Kidney capillary endothelial cell (primary cell): ENCODE data around the gene NELL1.
"Not testable (repeated sequence)": the region's sequence is repeated elsewhere in the genome, so short reads cannot be mapped to it uniquely, and the experiment has no call there.

Source experiments
- DNase-seq: peaks from one replicate; pipeline ENCODE4 v3.0.0-alpha.2; 2018; ENCODE audit warnings: low spot score

NELL1 gene

GRCh38 chr11:21110415-21110814 lies 441.0 kb downstream of the NELL1 start:
- no peak for DNase-seq

GRCh38 chr11:21113876-21114275 lies 444.5 kb downstream of the NELL1 start:
- no peak for DNase-seq

GRCh38 chr11:21116009-21116408 lies 446.6 kb downstream of the NELL1 start:
- DNase-seq = no peak

GRCh38 chr11:21119411-21119810 lies 450.0 kb downstream of the NELL1 start:
- no peak for DNase-seq

- DNase-seq = no peak
Measured at GRCh38 chr11:21121991-21122390, 452.6 kb downstream of the NELL1 start.

- DNase-seq = no peak
Measured at GRCh38 chr11:21122523-21122922, 453.1 kb downstream of the NELL1 start.

- DNase-seq = no peak
Measured at GRCh38 chr11:21132146-21132720, 462.8 kb downstream of the NELL1 start.

GRCh38 chr11:21133244-21133643 lies 463.9 kb downstream of the NELL1 start:
- DNase-seq = no peak

- DNase-seq = no peak
Measured at GRCh38 chr11:21133722-21134121, 464.3 kb downstream of the NELL1 start.

GRCh38 chr11:21137803-21138202 lies 468.4 kb downstream of the NELL1 start:
- DNase-seq = no peak

- DNase-seq = not testable (repeated sequence)
Measured at GRCh38 chr11:21141557-21141956, 472.2 kb downstream of the NELL1 start.

- no peak for DNase-seq
Measured at GRCh38 chr11:21142007-21142406, 472.6 kb downstream of the NELL1 start.

GRCh38 chr11:21144531-21144930 lies 475.1 kb downstream of the NELL1 start:
- no peak for DNase-seq

GRCh38 chr11:21148376-21148775 lies 479.0 kb downstream of the NELL1 start:
- DNase-seq = no peak

- DNase-seq = no peak
Measured at GRCh38 chr11:21160140-21160539, 490.8 kb downstream of the NELL1 start.

- DNase-seq = no peak
Measured at GRCh38 chr11:21169639-21170038, 500.3 kb downstream of the NELL1 start.

- DNase-seq = no peak
Measured at GRCh38 chr11:21173476-21173875, 504.1 kb downstream of the NELL1 start.

GRCh38 chr11:21174781-21175180 lies 505.4 kb downstream of the NELL1 start:
- no peak for DNase-seq

- no peak for DNase-seq
Measured at GRCh38 chr11:21177379-21177778, 508.0 kb downstream of the NELL1 start.

- no peak for DNase-seq
Measured at GRCh38 chr11:21179770-21180169, 510.4 kb downstream of the NELL1 start.

- no peak for DNase-seq
Measured at GRCh38 chr11:21180182-21180581, 510.8 kb downstream of the NELL1 start.

- DNase-seq = no peak
Measured at GRCh38 chr11:21185959-21186358, 516.6 kb downstream of the NELL1 start.

- no peak for DNase-seq
Measured at GRCh38 chr11:21190181-21190580, 520.8 kb downstream of the NELL1 start.

- DNase-seq = no peak
Measured at GRCh38 chr11:21195995-21196394, 526.6 kb downstream of the NELL1 start.

- no peak for DNase-seq
Measured at GRCh38 chr11:21198498-21198897, 529.1 kb downstream of the NELL1 start.
